BJ (cell line): ENCODE data around the gene CTNND2. TPM values are rescaled to one million over a fixed set of nuclear protein-coding genes. Genes with fewer than 3 reads are reported as not detected.

Source experiments
- CTCF ChIA-PET: fragments of 350-600 bp; formaldehyde crosslinking; extraction: SDS; loops from one replicate; lab custom pipeline; 2021; ENCODE audit warnings: antibody characterized with exemption, inconsistent platforms; lab: Yijun Ruan, JAX
- POLR2A ChIA-PET: fragments of 300-600 bp; sonication (Branson Sonifier 250); formaldehyde crosslinking; extraction: SDS; loops from one replicate; lab custom pipeline; 2021; ENCODE audit warnings: antibody characterized with exemption; lab: Charles Lee
- DNase-seq: peaks from one replicate; pipeline ENCODE4 v3.0.0-alpha.2; 2011; ENCODE audit warnings: low read depth
- H3K27me3 ChIP-seq: 2 replicates; pipeline ENCODE4 v1.6.0; 2011; ENCODE audit warnings: low read length; ENCODE audit not compliant: control insufficient read depth, insufficient read depth
- H3K36me3 ChIP-seq: 2 replicates; pipeline ENCODE4 v1.5.1; 2011; ENCODE audit warnings: low read length; ENCODE audit not compliant: control insufficient read depth, insufficient read depth
- H3K4me3 ChIP-seq: 2 replicates; pipeline ENCODE4 v1.5.1; 2011; ENCODE audit warnings: low read depth, mild to moderate bottlenecking, control low read depth, low read length
- CTCF ChIP-seq: IDR thresholded peaks from 2 replicates; pipeline ENCODE4 v1.5.1; 2011; ENCODE audit warnings: low read depth, mild to moderate bottlenecking, control low read depth, inconsistent platforms, low read length, moderate library complexity; ENCODE audit not compliant: insufficient read depth
- polyA plus RNA-seq: library from polyadenylated mRNA; depleted of rRNA; stranded (reverse); fragments of >200 nt; gene quantifications from 2 replicates; pipeline ENCODE4 v1.2.3, GENCODE V29; 2011

Gene CTNND2
- polyA plus RNA-seq, 1 experiment, result not detected

- peaks cover 14% of the 10 kb centered on the region for H3K27me3 ChIP-seq
- CTCF ChIA-PET, result interaction anchor here (1.0 kb wide), 1 partner anchor 14 kb away, joined by 3 read pairs; no protein-coding TSS in a partner anchor
- no peaks in the 10 kb centered on the region for H3K36me3 ChIP-seq
- no peak for TF ChIP-seq CTCF
- no peak overlapping the region for H3K4me3 ChIP-seq
- POLR2A ChIA-PET, result no interaction called here
- no peak for DNase-seq
These were observed 960 bp upstream of the CTNND2 start for GRCh38 chr5:11905206-11905605.

DNA sequence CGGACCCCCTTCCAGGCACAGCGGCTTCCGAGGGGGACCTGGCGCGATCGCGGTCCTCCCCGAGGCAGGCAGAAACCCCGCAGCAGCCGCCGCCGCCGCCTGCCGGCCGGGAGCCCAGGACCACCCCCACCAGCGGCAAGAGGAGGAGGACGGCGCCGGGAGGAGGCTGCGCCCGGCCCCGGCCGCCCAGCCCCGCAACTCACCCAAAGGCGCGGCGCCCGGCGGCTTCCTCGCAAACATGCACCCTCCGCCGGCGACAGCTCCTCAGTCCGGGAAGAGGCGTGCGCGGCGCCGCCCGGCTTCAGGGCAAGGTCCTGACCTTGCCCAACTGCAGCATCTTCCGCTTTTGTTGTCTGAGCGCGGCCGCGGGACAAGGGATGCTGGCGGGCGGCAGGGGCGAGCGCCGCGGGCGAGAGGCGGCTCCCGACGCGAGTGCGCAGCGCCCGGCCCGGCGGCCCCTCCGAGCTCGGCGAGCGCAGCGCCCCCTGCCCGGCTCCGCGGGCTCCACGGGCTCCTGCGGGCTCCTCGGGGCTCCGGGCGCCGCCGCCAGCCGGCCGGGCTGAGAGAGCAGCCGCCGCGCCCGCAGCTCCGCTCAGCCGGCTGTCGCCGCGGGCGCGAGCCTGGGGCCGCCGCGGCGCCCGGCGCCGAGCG is 507 bp downstream of the CTNND2 start:
- H3K27me3 ChIP-seq, result peaks cover 14% of the 10 kb centered on the region
- H3K4me3 ChIP-seq, result no peak overlapping the region

GRCh38 chr5:11903121-11903613 is 1.1 kb downstream of the CTNND2 start:
- H3K36me3 ChIP-seq, result no peaks in the 10 kb centered on the region
- no peak for TF ChIP-seq CTCF
- CTCF ChIA-PET, result no interaction called here
- no peak overlapping the region for H3K4me3 ChIP-seq
- POLR2A ChIA-PET, result no interaction called here
- DNase-seq, result no peak
- peaks cover 14% of the 10 kb centered on the region for H3K27me3 ChIP-seq

More for the DNA sequence above, 507 bp downstream of the CTNND2 start:
- POLR2A ChIA-PET, result no interaction called here
- no peak for TF ChIP-seq CTCF
- H3K36me3 ChIP-seq, result no peaks in the 10 kb centered on the region
- no peak for DNase-seq
- CTCF ChIA-PET, result no interaction called here

GRCh38 chr5:11902201-11902619 is 2.0 kb downstream of the CTNND2 start:
- Histone ChIP-seq H3K27me3 (peaks cover 14% of the 10 kb centered on the region), H3K36me3 (no peaks in the 10 kb centered on the region), H3K4me3 (no peak overlapping the region)
- no peak for TF ChIP-seq CTCF
- POLR2A ChIA-PET, result no interaction called here
- no peak for DNase-seq
- CTCF ChIA-PET, result no interaction called here

DNA sequence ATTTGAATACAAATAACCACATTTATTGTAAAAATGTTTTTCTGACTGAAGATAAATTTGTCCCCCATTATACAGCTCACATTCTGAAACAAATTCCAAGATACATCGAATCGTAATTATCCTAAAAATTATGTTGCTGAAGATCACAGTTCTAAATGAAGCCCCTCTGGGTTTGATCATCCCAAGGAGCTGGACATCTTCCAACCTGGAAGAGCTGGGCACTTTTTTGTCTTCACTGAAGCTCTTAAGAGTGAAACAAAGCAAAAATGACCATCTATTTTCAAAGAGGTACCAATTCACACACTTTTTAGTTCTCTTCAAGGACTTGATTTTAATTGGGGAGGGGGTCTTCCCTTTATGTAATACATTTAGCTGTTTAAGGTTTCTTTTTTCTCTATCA is 5.5 kb downstream of the CTNND2 start:
- ChIA-PET POLR2A (no interaction called here), CTCF (no interaction called here)
- H3K4me3 ChIP-seq, result no peak overlapping the region
- DNase-seq, result no peak
- H3K36me3 ChIP-seq, result no peaks in the 10 kb centered on the region
- TF ChIP-seq CTCF, result no peak
- peaks cover 7% of the 10 kb centered on the region for H3K27me3 ChIP-seq
